Fibroblast of the aortic adventitia (primary cell): ENCODE measurements around the gene CHMP4B. TPM values are rescaled to one million over a fixed set of nuclear protein-coding genes. Genes with fewer than 3 reads are reported as not detected.
"Not testable (repeated sequence)": the region's sequence is repeated elsewhere in the genome, so short reads cannot be mapped to it uniquely, and the experiment has no call there.

Experiments
- DNase-seq: peaks from one replicate; pipeline ENCODE4 v3.0.0-alpha.2; 2010; ENCODE audit warnings: low read depth
- H3K4me3 ChIP-seq: 2 replicates; pipeline ENCODE4 v1.5.1; 2011; ENCODE audit warnings: low read depth, mild to moderate bottlenecking, control low read depth, low read length, moderate library complexity
- total RNA-seq: library from RNA; depleted of rRNA; stranded (reverse); fragments of >200 nt; gene quantifications from 2 replicates; pipeline ENCODE4 v1.2.3, GENCODE V29; 2012; ENCODE audit warnings: low replicate concordance
- TF ChIP-seq, protein P1 (sequence below): IDR thresholded peaks from 2 replicates; pipeline ENCODE4 v1.5.1; 2011; ENCODE audit warnings: mild to moderate bottlenecking, low read length, control low read depth, inconsistent platforms; ENCODE audit not compliant: insufficient read depth

The CHMP4B gene
- total RNA-seq, 1 donor: 54.8 TPM

DNA sequence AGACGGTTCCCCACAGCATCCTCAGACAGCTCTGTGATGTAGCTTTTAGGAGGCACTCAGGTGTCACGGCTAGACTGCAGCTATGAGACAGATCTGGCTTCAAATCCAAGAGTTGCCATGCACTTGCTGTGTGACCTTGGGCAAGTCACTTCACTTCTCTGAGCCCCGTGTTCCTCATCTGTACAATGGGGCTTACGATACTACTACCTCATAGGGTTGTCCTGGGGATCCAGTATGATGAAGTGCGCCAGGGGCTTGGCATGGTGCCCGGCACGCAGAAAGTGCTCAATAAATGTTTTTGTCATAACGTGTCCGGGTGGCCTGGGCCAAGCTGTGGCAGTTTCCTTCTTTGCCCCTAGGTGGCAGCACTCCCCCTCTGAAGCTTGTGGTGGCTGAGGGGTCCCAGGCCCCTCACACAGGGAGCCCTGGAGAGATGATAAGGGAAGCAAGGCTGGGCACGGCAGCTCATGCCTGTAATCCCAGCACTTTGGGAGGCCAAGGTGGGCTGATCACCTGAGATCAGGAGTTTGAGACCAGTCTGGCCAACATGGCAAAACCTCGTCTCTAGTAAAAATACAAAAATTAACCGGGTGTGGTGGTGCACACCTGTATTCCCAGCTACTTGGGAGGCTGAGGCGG lies 19.1 kb upstream of the CHMP4B start:
- TF ChIP-seq, protein P1, sequence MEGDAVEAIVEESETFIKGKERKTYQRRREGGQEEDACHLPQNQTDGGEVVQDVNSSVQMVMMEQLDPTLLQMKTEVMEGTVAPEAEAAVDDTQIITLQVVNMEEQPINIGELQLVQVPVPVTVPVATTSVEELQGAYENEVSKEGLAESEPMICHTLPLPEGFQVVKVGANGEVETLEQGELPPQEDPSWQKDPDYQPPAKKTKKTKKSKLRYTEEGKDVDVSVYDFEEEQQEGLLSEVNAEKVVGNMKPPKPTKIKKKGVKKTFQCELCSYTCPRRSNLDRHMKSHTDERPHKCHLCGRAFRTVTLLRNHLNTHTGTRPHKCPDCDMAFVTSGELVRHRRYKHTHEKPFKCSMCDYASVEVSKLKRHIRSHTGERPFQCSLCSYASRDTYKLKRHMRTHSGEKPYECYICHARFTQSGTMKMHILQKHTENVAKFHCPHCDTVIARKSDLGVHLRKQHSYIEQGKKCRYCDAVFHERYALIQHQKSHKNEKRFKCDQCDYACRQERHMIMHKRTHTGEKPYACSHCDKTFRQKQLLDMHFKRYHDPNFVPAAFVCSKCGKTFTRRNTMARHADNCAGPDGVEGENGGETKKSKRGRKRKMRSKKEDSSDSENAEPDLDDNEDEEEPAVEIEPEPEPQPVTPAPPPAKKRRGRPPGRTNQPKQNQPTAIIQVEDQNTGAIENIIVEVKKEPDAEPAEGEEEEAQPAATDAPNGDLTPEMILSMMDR: peak; percentile 77
- H3K4me3 ChIP-seq: no peak overlapping the region
- peak; percentile 52 for DNase-seq

- H3K4me3 ChIP-seq, DNase-seq: not testable (repeated sequence)
Observed at GRCh38 chr20:33792598-33792989, 18.6 kb upstream of the CHMP4B start.

DNA sequence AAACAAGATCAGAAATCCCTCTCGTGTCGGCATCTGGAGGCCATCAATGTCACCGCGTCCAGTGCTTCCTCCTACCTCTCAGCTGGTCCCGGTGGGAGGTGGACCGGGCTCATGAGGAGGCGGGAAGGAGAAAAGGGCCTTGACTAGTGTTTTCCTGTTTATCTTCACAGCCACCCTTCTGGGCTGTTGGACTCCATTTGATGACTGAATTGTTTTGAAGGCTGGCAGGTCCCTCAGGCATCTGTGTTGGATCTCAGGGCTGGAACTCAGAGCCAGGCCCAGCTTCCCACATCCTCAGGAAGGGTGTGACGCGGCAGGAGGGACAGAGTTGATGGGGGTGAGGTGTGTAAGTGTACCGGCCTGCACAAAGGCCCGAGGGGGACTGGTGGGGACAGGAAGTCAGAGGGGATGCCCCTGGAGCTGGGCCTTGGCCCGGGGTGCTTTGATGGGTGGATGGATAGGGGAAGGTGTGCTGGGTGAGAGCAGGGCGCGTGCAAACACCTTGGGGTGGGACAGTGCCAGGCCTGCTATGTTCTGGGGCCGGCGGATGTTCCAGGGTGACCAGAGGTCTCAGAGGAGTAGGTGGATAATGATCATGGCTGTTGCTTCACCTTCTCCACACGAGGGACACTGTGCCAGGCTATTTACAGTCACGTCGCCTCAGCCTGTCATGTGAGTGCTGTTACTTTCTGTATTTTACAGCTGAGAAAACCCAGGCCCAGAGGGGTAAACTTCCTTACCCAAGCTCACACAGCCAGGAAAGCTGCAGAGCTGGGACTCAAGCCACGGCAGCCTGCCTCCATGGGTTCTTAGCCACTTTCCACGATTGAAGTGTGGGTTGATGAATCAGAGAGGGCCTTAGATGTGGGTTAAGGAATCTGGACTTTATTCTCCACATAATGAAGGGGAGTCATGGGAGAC lies 17.9 kb upstream of the CHMP4B start:
- TF ChIP-seq, protein P1: no peak
- H3K4me3 ChIP-seq: no peak overlapping the region
- DNase-seq: peak; percentile 72

- no peak overlapping the region for H3K4me3 ChIP-seq
- DNase-seq: no peak
- TF ChIP-seq, protein P1: no peak
Observed at GRCh38 chr20:33796263-33796906, 14.8 kb upstream of the CHMP4B start.

- TF ChIP-seq, protein P1: no peak
- no peak for DNase-seq
- H3K4me3 ChIP-seq: no peak overlapping the region
Observed at GRCh38 chr20:33796907-33797544, 14.1 kb upstream of the CHMP4B start.

- no peak for DNase-seq
- H3K4me3 ChIP-seq: no peak overlapping the region
- TF ChIP-seq, protein P1: no peak
Observed at GRCh38 chr20:33798444-33798843, 12.7 kb upstream of the CHMP4B start.

DNA sequence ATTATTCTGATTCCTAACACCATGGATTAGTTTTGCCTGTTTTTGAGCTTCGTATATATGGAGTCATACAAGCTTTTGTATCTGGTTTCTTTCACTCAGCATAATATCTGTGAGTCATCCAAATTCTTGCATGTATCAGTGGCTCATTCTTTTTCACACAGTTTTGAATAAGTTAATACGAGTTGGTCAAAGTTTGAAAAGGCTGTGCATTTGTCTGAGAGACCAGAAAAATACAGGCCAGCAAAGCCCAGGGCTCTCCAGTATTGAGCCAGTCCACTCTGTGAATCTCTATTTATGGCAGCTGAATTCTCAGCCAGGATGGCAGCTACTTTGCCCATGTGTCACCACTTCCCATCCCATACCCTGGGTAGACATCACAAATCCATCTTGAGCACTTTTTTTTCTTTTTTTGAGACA lies 7.2 kb upstream of the CHMP4B start:
- DNase-seq: peak; percentile 87
- TF ChIP-seq, protein P1: no peak
- no peak overlapping the region for H3K4me3 ChIP-seq
